ENCODE measurements around the gene FGD3.

- no peak for TF ChIP-seq POLR2A (IDR thresholded peaks at IDR 0.05)
- no peak for TF ChIP-seq CTCF (IDR thresholded peaks at IDR 0.05)
Measured at GRCh38 chr9:92952906-92953610, 5.7 kb downstream of the FGD3 start.
